Omental fat pad (tissue), 4 donors: ENCODE results near the gene NDUFA9. TPM values are rescaled to one million over a fixed set of nuclear protein-coding genes. Genes with fewer than 3 reads are reported as not detected.

Source experiments
- ATAC-seq: fragments of 150-250 bp; one replicate; pipeline ENCODE4 v1.9.1; 2016; ENCODE audit warnings: mild to moderate bottlenecking, moderate library complexity; ENCODE audit not compliant: low FRiP score
- DNase-seq: peaks from one replicate; pipeline ENCODE4 v3.0.0-alpha.2; 2019; ENCODE audit warnings: low spot score
- total RNA-seq, 4 donors: library from RNA; depleted of rRNA; stranded (reverse); fragments of >200 nt; gene quantifications; one replicate each; pipeline ENCODE4 v1.1.0, GENCODE V29; 2016
- TF ChIP-seq, protein P1 (sequence below), 3 donors: fragments of 450-650 bp; IDR thresholded peaks; one replicate each; pipeline ENCODE4 v1.5.1; 2016 to 2017; ENCODE audit warnings: antibody characterized with exemption in 3 of 3, mild to moderate bottlenecking in 3 of 3, moderate library complexity in 2 of 3

NDUFA9 gene
- total RNA-seq, 4 donors from 2014 or later: 20.5 to 39.6 (median 29.1) TPM

- TF ChIP-seq, protein P1, sequence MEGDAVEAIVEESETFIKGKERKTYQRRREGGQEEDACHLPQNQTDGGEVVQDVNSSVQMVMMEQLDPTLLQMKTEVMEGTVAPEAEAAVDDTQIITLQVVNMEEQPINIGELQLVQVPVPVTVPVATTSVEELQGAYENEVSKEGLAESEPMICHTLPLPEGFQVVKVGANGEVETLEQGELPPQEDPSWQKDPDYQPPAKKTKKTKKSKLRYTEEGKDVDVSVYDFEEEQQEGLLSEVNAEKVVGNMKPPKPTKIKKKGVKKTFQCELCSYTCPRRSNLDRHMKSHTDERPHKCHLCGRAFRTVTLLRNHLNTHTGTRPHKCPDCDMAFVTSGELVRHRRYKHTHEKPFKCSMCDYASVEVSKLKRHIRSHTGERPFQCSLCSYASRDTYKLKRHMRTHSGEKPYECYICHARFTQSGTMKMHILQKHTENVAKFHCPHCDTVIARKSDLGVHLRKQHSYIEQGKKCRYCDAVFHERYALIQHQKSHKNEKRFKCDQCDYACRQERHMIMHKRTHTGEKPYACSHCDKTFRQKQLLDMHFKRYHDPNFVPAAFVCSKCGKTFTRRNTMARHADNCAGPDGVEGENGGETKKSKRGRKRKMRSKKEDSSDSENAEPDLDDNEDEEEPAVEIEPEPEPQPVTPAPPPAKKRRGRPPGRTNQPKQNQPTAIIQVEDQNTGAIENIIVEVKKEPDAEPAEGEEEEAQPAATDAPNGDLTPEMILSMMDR (IDR thresholded peaks at IDR 0.05): no peak
- DNase-seq (no peak), ATAC-seq (no peak)
These were observed 38.4 kb upstream of the NDUFA9 start for GRCh38 chr12:4610481-4610880.

- TF ChIP-seq, protein P1 (IDR thresholded peaks at IDR 0.05): no peak
- ATAC-seq: no peak
- DNase-seq: no peak
These were observed 33.2 kb upstream of the NDUFA9 start for GRCh38 chr12:4615667-4616066.

DNA sequence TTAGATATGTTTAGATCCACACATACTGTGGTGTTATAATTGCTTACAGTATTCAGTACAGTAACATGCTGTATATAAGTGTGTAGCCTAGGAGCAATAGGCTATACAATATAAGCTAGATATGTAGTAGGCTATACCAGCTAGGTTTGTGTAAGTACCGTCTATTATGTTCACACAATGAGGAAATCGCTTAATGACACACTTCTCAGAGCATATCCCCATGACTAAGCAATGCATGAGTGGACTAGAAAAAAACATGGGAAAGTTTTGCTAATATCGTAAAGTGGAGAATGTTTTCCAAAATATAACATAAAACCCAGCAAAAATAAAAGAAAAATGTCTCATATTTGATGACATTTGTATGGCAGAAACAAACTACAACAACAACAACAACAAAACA, 27.4 kb upstream of the NDUFA9 start:
- DNase-seq: no peak
- TF ChIP-seq, protein P1 (IDR thresholded peaks at IDR 0.05): no peak
- ATAC-seq: no peak

GRCh38 chr12:4626543-4626942, 22.4 kb upstream of the NDUFA9 start:
- ATAC-seq: no peak
- TF ChIP-seq, protein P1 (IDR thresholded peaks at IDR 0.05): no peak
- DNase-seq: no peak

DNA sequence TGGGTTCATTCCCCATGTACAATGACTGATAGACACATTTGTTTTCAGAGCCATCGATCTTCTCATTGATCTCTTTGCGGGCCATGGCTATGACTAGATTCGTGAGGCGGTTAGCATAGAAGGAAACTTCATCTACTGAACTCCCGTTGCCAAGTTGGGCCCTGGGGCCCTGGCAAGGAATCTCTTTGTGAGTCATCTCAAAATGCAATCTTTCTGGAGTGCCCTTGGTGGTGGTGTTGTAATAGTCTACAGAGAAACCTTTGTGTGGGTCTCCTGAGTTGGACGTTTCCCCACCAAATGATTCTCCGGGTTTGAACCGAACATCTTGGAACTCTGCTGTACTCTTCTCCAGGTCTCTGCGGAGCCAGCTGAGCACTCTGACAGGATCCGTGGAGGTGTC, 20.5 kb upstream of the NDUFA9 start:
- no peak for DNase-seq
- ATAC-seq: no peak
- TF ChIP-seq, protein P1 (IDR thresholded peaks at IDR 0.05): no peak

GRCh38 chr12:4630262-4630661, 18.7 kb upstream of the NDUFA9 start:
- DNase-seq (no peak), ATAC-seq (no peak)
- TF ChIP-seq, protein P1 (IDR thresholded peaks at IDR 0.05): no peak

DNA sequence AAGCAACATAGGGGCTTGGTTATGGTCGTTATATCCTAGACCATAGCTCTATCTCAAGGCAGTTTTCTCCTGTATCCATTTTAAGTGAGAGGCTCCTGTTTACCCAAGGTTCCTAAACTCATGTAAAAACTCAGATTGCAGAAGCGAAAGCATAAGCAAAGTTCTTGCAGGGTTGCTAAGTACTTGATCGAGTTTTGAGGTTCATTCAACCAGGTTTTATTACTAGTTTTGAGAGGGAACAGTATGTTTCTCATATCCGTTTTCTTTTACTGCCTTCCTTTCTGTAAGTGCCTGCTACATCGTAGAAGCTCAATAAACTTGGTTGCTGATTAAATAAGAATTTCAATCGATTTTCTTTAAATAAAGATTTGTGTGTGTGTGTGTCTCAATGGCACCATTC, 5.2 kb upstream of the NDUFA9 start:
- DNase-seq: no peak
- ATAC-seq: no peak
- TF ChIP-seq, protein P1 (IDR thresholded peaks at IDR 0.05): no peak
